Measurements from ENCODE around the gene ULK4.

DNA sequence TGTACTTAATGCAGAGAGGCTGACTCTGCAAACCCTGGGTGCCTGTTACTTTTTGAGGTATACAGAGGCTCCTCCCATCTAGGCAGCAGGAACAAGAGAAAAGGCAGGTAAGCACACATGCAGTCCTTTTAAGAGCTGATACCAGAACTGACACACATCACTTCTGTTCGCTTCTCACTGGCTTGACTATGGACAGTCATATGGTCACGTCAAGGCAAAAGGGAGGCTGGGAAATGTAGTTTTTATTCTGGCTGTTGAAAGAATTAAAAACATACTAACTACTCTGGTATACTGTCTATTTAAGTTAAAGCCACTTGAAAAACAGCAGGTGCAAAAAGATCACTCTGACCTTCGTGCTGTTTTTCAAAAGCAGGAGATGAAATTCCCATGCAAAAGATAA lies 544.3 kb downstream of the ULK4 start:
- TF ChIP-seq, protein P1, sequence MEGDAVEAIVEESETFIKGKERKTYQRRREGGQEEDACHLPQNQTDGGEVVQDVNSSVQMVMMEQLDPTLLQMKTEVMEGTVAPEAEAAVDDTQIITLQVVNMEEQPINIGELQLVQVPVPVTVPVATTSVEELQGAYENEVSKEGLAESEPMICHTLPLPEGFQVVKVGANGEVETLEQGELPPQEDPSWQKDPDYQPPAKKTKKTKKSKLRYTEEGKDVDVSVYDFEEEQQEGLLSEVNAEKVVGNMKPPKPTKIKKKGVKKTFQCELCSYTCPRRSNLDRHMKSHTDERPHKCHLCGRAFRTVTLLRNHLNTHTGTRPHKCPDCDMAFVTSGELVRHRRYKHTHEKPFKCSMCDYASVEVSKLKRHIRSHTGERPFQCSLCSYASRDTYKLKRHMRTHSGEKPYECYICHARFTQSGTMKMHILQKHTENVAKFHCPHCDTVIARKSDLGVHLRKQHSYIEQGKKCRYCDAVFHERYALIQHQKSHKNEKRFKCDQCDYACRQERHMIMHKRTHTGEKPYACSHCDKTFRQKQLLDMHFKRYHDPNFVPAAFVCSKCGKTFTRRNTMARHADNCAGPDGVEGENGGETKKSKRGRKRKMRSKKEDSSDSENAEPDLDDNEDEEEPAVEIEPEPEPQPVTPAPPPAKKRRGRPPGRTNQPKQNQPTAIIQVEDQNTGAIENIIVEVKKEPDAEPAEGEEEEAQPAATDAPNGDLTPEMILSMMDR (IDR thresholded peaks at IDR 0.05; ENCODE audit: low read depth, low read length), result no peak
- no peak for TF ChIP-seq MYC (IDR thresholded peaks at IDR 0.05; ENCODE audit: low read depth, low read length)
- no peak for TF ChIP-seq POLR2A (IDR thresholded peaks at IDR 0.05; ENCODE audit: extremely low read depth, insufficient read length)

All from NB4 (cell line).